HG03045 (cell line): ENCODE measurements around the gene CYCS.
"Not testable (repeated sequence)": the region's sequence is repeated elsewhere in the genome, so short reads cannot be mapped to it uniquely, and the experiment has no call there.

Experiments
- ATAC-seq: cut with Tn5 transposase; IDR thresholded peaks from one replicate; pipeline ENCODE4 v1.9.1; 2021; ENCODE audit warnings: mild to moderate bottlenecking, moderate library complexity; ENCODE audit not compliant: unreplicated experiment

Gene CYCS

DNA sequence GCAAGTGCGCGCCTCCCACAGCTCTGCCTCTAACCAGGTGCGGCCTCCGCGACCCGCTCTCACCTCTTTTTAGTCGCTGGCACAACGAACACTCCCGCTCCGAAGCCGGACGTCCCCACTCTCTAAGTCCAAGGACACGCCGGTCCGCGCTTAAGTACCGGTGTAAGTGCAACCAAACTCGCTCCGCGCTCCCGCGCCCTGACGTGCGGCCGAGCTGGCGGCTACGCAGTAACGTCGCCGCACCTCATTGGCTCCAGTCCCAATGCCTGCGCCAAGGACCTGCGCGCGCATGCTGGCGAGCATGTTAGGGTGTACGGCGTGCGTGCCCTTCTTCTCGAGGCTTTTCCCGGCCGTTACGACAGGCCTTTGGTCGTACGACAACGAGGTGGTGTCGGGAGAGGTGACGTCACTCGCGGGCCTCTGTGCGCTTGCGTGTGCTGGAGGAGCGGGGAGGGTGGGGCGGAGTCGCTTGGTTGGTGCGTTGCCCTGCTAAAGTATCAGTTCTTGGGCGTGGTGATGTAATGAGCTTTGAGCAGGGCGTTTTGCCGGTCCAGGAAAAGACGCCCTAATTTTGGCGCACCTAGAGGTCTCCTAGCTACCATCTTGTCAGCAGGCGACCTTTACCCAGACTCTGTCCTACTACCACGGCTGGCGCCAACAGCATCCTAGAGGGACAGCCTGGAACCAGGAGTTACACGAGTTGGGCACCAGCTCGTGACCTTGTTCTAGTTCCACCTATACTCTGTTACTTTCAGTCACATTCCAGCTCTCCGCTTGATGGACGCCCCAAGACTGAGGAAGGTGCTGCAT, at the start of gene CYCS:
Gene CYCS, minus strand, starts transcription at position 124 of the 810 bp plus-strand sequence. CDS start 1,141 bp downstream, outside the sequence.
- peak; percentile 94 for ATAC-seq

DNA sequence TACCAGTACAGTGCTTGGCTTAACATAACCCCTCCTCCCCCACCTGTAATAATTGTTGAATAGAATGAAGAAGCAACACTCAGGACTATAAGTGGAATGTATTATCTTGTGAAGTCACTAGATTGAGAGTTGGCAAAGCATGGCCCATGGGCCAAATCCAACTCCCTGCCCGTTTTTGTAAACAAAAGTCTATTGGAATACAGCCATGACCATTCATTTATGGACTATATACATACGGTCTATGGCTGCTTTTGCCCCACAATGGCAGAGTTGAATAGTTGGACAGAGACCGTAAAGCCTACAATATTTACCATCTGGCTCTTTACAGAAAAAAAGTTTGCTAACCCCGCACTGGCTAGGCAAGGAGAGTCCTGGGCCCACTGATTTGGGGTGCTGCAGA, 48.1 kb upstream of the CYCS start:
- ATAC-seq: no peak

DNA sequence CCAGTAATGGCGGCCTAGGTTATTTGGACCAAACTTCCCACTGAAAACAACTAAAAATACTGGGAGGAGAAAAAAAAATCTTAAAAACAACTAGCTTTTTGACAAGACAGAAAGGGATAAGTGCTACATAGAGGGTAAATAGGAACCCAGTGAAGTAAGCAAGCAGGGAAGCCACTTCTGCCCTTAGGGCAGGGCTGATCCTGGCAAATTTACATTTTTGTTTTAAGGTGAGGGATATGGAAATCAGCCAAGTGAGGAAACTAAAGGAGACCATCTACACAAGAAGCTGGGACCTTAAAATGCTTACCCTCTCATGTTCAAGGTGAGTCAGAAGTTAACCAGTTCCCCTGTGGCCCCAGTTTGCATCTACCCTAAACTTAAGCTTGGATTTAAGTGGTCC, 46.5 kb upstream of the CYCS start:
- ATAC-seq: no peak

DNA sequence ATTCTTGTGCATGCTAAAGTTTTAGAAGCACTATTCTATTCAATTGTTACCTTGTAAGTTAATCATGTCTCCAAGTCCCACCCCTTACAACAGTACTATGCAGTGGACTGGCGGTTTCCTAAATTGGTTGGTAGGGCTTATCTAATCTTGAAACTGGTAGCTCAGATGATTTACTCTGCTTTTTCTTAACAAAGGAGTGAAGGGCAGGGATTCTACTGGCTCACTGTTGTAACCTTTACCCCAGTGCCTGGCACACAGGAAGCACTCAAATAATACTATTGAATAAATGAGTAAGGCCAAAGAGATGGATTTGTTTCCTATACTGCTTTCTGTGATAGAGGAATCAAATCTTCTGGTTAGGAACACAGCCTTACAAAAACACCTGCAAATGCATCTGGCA, 46.0 kb upstream of the CYCS start:
- ATAC-seq: no peak

DNA sequence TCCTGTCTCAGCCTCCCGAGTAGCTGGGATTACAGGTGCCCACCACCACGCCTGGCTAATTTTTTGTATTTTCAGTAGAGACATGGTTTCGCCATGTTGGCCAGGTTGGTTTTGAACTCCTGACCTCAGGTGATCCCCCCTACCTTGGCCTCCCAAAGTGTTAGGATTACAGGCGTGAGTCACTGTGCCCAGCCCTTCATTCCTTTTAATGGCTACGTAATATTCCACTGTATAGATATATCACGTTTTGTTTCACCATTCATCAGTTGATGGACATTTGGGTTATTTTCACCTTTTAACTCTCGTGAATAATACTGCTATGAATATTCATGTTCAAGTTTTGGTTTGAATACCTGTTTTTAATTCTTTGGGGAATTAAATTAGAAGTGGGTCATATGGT, 44.6 kb upstream of the CYCS start:
- no peak for ATAC-seq

DNA sequence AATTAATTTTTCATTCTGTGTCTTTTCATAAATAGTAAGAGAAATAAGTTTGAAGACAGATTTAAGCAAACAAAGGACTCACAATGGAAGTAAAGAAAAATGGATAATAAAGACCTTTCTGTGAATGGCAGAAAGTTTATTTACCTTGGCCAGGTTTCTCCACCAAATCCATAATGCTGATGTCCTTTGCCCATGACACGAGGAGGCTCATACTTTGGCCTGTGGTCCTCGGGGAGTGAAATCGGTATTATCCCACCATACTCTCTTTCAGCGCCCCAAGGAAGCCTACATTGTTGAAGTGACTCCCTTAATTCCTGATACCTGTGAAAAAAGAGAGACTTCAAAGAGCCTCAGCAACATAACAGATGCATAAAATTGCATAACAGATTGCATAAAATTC, 43.1 kb upstream of the CYCS start:
- ATAC-seq: no peak

DNA sequence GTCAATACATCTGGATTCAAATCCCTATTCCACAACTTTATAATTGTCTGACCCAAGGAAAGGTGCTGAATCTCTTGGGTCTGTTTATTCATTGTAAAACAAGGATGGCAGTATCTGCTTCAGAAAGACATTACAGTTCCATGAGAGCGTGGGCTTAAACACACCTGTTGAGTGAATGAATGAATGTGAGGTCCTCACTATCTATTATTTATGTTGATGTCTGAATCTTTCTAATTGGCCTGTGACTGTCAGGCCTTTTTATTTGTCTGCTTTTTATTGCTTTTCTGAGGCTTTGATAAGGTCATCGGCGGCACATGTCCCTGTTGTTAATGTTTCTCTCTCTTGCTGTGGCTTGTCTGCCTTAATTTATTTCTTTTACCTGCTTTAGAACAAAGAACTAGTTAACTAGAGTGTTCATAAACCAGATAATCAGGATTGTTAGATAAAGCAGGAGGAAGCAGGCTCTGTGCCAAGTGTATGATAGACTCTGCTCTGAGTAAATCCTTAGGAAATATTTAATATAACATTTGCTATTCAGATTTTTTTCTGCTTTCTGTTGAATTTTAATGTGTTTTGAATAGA, 42.3 kb upstream of the CYCS start:
- ATAC-seq: no peak

DNA sequence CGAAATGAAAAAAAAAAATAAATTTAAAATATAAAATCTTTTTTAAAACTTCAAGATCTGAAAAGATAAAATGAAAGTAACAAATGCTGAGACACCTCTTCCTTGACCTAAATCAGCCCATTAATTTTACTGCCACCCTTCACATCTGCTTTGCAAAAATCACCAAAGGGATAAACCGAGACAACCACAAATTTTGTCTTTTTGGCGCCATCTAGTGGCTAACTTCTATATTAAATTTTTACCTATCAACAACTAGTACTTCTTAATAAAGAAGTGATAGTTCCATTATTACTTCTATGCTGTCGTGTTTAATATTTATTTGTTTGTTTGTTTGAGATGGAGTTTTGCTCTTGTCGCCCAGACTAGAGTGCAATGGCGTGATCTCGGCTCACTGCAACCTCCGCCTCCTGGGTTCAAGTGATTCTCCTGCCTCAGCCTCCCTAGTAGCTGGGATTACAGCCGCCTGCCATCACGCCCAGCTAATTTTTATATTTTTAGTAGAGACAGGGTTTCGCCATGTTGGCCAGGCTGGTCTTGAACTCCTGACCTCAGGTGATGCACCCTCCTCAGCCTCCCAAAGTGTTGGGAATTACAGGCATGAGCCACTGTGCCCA, 35.0 kb upstream of the CYCS start:
- ATAC-seq: not testable (repeated sequence)

DNA sequence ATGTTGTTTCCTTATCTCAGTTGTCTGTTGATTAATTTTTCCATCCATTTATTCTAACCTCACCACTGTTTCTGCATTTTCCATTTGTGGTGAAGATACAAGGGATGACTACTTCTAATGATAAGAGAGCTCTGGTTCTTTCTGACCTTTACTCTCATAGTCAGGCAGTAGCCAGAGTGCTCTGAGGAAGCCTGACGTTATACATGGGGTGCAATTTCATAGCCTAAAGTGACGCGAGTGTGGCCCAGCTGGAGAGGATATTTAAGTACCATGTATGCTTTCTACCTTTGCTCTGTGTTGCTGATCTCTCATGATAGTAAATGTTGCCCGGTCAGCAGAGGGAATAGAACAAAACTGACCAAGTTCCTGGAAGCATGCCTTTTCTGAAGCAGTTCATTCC, 33.9 kb upstream of the CYCS start:
- no peak for ATAC-seq

DNA sequence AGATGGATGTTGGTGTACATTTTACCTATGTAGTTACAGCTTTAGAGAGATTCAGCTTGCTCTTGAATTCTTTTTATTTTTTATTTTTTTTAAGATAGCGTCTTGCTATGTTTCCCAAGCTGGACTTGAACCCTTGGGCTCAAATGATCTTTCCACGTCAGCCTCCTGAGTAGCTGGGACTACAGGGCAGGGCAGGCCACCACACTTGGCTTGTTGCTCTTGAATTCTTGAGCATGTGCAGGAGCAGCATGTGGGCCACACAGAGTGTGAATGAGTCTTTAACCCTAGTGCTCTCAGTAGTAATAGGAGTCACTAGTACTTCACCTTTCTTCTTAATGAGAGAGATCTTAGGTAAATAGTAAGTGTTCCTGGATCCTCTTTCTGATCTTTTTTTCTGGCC, 26.7 kb upstream of the CYCS start:
- ATAC-seq: no peak

DNA sequence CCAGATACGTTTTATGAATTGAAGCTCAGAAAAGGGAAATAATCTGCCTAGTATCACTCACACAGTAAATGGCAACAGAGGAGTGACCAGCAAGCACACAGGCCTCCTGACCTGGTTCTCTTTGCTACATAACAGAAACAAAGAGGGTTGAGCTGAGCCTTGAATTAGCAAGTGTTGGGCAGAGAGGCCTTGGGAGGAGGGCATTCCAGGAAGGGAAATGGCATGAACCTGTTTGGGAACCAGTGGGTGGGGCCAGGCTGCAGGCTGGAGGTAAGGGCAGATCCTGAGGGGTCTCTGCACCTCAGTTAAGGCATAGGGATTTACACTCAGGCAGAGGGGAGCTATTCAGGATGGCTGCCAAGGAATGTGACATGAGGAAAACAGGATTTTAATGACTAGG, 24.8 kb upstream of the CYCS start:
- no peak for ATAC-seq

DNA sequence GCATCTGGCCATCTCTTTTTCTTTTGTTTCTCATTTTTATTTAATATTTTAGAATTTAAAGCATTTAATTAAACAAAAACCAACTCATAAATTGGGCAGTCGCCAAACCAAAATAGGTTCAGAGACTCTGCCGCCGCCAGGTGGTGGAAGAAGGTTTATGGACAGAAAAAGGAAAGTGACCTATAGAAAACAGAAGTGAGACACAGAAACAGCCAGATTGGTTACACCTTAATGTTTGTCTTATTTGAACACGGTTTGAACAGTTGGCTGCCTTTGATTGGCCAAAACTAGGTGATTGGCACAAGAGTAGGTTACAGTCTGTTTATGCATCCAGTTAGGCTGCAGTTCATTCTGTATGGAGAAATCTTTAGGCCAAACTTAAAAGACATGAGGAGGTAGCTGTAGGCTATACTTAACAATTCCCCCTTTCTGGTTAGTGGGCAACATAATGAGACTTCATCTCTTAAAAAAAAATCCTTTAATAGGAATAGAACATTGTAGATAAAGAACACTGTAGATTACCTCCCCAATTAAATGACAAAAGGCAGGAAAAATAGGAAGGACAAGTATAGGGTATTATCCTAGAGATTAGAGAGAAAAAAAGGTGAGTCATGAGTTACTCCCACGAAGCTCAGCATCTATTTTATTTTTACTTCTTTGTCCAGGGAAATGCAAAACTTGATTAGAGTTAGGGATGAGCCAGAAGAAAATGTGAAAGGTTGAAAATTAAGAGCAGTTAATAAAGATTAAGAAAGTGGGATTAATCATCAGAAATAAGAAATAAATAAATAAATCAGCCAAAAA, 23.9 kb upstream of the CYCS start:
- ATAC-seq: no peak

DNA sequence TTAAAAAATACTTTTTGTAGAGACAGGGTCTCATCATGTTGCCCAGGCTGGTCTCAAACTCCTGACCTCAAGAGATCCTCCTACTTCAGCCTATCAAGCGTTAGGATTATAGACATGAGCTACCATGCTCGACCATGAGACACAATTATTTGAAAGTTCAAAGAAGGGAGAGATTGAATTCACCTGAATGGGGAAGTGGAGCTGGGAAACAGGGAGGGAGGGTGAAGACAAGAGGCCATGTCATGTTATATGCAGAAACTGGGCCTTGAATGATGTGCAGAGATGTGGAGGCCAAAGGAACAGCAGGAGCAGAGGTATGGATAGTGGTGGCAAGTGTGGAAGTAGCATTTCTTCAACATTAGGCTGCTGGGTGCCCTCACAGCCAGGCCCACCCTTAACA, 18.7 kb upstream of the CYCS start:
- no peak for ATAC-seq

DNA sequence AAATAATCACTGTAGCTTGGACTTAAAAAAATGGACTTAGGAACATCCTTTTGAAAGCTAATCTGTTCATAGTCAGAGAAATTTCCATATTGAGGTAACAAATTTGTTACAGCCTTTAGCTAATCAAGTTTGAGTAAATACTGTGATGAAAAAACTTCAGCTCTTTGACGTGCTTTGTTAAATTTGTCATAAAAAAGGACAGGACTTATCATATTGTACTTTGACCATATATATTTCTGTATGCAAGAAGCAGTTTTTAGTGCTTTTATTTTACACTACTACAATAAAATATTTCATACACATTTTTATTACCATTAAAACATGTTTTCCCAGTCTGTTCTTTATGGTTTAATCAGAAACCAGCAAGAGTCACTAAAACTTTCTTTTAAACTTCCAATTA, 14.5 kb upstream of the CYCS start:
- no peak for ATAC-seq

DNA sequence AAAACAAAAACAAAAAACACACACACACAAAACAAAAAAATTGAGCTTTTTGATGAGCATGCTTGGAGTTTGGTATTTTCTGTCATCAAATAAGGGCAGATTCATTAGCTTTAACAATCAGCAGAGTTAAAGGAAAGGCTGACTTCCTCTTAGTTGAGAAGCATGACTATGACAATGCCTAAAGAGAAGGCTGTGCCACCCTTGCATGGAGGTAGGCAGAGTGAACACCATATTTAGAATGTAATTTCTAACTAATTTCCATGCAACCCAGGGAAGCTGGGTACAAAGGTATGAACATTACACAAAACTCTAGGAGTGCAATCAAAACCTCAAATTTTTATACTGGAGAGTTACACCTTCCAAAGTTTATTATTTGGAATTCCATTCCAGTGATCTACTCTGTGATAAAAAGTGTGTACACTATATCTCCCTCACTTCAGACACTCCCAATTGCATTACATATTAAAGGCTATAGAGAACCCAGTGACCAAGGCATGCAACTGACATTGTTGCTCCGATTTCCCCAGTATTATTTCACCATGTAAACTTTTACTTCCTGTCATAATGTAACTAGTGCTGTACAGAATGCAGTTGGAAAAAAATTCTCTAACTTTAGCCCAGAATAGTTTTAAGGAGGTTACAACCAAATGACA, 9.4 kb upstream of the CYCS start:
- ATAC-seq: no peak

DNA sequence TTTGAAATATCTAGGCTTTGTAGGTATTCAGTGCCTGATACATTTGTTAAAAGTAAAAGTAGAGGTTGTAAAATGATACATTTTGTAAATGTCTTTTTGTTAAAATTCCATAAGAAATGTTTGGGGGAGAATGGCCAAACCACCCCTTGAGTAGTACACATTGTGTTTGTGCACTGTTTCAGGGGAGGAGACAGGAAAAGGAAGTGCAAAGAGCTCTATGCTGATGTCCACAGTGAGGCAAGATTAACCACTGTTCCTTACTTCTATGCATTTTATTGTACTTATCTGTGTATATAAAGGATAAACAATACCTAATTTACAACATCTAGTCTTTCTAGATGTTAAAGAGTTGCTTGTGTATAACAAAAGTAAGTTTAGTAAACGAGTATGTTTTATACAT, 7.4 kb upstream of the CYCS start:
- no peak for ATAC-seq

DNA sequence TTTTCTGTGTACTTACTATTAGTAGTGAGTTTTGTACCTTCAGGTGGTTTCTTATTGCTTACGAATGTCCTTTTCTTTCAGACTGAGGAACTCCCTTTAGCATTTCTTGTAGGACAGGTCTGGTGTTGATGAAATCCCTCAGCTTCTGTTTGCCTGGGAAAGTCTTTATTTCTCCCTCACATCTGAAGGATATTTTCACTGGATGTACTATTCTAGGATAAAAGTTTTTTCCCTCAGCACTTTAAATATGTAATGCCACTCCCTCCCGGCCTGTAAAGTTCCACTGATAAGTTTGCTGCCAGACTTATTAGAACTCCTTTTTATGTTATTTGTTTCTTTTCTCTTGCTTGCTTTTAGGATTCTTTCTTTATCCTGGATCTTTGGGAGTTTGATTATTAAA, 1.7 kb upstream of the CYCS start:
- no peak for ATAC-seq

DNA sequence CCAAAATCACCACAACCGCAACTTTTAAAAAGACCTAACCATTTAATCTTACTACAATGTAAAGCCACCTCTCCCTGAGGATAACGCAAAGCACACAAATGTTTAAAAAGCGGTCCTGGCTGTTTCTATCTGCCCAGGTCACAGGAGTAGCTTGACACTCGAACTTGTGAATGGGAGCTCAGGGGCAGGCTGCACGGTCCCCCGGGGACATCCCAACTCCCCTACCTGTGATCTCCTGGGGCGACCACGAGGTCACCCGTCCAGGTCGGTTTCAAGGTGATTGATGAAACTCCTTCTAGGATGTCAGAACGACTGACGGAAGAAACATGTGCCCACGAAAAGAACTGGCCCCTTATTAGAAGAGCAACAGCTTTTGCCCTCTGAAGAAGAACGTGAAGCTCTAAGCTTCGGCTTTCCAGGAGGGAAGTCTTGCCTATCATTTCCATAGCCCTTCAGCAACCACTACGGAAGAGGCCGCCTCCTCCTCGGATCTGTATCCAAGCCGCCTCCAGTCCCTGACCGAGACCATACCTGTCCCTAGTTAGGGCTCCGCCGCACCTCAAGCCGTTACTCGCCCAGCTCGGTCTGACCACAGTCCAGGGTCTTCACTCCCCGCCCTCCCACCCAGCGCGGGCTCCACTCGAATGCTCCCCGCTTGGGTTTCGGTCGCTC, 459 bp downstream of the CYCS start:
- no peak for ATAC-seq

DNA sequence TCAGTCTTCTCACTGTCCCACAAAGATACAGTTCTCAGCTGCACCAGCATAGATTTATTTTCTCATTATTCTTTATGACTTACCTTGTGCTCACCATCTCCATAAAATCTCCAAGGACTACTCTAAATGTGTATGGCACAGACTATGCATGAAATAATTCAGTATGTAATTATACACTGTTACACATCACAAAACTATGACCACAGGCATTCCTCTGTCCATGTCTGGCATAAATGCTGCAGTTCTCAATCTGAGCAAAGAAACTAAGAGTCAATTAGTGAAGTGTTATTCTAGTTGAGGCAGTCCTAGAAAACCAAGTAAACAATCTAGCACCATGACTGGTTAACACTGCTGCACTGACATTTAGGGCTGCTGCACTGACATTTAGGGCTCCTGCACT, 2.7 kb downstream of the CYCS start:
- no peak for ATAC-seq

DNA sequence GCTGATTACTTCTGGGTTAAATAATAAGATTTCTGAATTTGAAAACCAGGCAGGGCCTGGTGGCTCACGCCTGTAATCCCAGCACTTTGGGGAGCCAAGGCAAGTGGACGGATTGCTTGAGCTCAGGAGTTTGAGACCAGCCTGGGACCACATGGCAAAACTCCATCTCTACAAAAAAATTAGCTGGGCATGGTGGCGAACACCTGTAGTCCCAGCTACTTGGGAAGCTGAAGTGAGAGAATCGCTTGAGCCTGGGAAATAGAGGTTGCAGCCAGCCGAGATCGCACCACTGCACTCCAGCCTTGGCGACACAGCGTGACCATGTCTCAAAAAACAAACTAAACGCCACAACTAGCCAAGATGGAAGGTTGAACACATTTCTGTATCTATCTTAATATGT, 3.5 kb downstream of the CYCS start:
- ATAC-seq: no peak

DNA sequence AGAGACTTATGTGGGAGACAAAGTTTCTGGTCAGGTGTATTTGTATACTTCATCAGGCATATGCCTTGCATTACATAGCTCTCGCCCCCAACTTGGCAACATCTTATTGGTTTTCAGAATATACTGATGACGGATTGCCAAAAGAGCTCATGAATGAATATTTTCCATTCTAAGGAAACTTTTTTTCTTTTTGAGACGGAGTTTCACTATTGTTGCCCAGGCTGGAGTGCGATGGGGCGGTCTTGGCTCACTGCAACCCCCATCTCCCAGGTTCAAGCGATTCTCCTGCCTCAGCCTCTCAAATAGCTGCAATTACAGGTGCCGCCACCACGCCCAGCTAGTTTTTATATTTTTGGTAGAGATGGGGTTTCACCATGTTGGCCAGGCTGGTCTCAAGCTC, 6.0 kb downstream of the CYCS start:
- ATAC-seq: no peak
